Muscle layer of duodenum (tissue), 2 donors: ENCODE measurements around the gene ZNF763.

Experiments used
- H3K27ac ChIP-seq: one replicate; pipeline ENCODE4 v1.7.0; 2013; ENCODE audit warnings: mild to moderate bottlenecking, low read length
- H3K27me3 ChIP-seq: one replicate; pipeline ENCODE4 v1.7.0; 2013; ENCODE audit warnings: low read depth, mild to moderate bottlenecking, control low read depth, low read length
- H3K36me3 ChIP-seq, 2 donors: one replicate each; pipeline ENCODE4 v1.7.0; 2013; ENCODE audit warnings: low read length in 2 of 2, control low read depth in 1 of 2, mild to moderate bottlenecking in 1 of 2; ENCODE audit not compliant: insufficient read depth in 2 of 2, control insufficient read depth in 1 of 2
- H3K4me1 ChIP-seq, 2 donors: one replicate each; pipeline ENCODE4 v1.7.0; 2013; ENCODE audit warnings: low read length in 2 of 2, mild to moderate bottlenecking in 2 of 2, control low read depth in 1 of 2, moderate library complexity in 1 of 2; ENCODE audit not compliant: insufficient read depth in 2 of 2, control insufficient read depth in 1 of 2
- H3K4me3 ChIP-seq, 2 donors: one replicate each; pipeline ENCODE4 v1.7.0; 2013; ENCODE audit warnings: low read length in 2 of 2, low read depth in 1 of 2, mild to moderate bottlenecking in 1 of 2
- H3K9me3 ChIP-seq, 2 donors: one replicate each; pipeline ENCODE4 v1.7.0; 2013; ENCODE audit warnings: low read length in 2 of 2, control low read depth in 1 of 2, mild to moderate bottlenecking in 1 of 2; ENCODE audit not compliant: control insufficient read depth in 1 of 2
- donor health status: healthy.

ZNF763 gene

GRCh38 chr19:12000152-12000981 is 35.5 kb downstream of the ZNF763 start:
- H3K27ac ChIP-seq: no peak overlapping the region
- no peaks in the 10 kb centered on the region for H3K4me1 ChIP-seq
- no peaks in the 10 kb centered on the region for H3K9me3 ChIP-seq
- H3K36me3 ChIP-seq: peaks cover 0 to 12% of the 10 kb centered on the region in 2 donors
- no peak overlapping the region for H3K4me3 ChIP-seq
- no peaks in the 10 kb centered on the region for H3K27me3 ChIP-seq

GRCh38 chr19:12015015-12015752 is 50.3 kb downstream of the ZNF763 start:
- Histone ChIP-seq H3K4me3 (peak overlapping the region; percentile 8 to 37), H3K9me3 (peaks cover 36 to 44% of the 10 kb centered on the region in 2 donors), H3K27ac (no peak overlapping the region), H3K4me1 (no peaks in the 10 kb centered on the region), H3K27me3 (no peaks in the 10 kb centered on the region), H3K36me3 (peaks cover 33 to 55% of the 10 kb centered on the region in 2 donors)

GRCh38 chr19:12015753-12016116 is 50.9 kb downstream of the ZNF763 start:
- Histone ChIP-seq H3K27me3 (no peaks in the 10 kb centered on the region), H3K4me1 (no peaks in the 10 kb centered on the region), H3K36me3 (peaks cover 33 to 55% of the 10 kb centered on the region in 2 donors), H3K9me3 (peaks cover 36 to 44% of the 10 kb centered on the region in 2 donors), H3K27ac (no peak overlapping the region), H3K4me3 (peak overlapping the region in 1 of 2 donors; percentile 37)
